Parathyroid adenoma (tissue), 2 donors: Measurements from ENCODE around the gene RHCE.
"Not testable (repeated sequence)": the region's sequence is repeated elsewhere in the genome, so short reads cannot be mapped to it uniquely, and the experiment has no call there.

ENCODE experiments used
- H2AFZ ChIP-seq: fragments of 300-600 bp; sonication (generic); one replicate; pipeline ENCODE4 v1.7.0; 2017; ENCODE audit warnings: antibody characterized with exemption, mild to moderate bottlenecking
- H3K27ac ChIP-seq: fragments of 300-600 bp; sonication (generic); one replicate; pipeline ENCODE4 v1.7.0; 2017
- H3K27me3 ChIP-seq: fragments of 300-600 bp; sonication (generic); one replicate; pipeline ENCODE4 v1.7.0; 2017; ENCODE audit warnings: low read length; ENCODE audit not compliant: control insufficient read depth, insufficient read depth
- H3K36me3 ChIP-seq: fragments of 300-600 bp; sonication (generic); one replicate; pipeline ENCODE4 v1.7.0; 2017; ENCODE audit warnings: low read length; ENCODE audit not compliant: control insufficient read depth, insufficient read depth
- H3K4me1 ChIP-seq: fragments of 300-600 bp; sonication (generic); one replicate; pipeline ENCODE4 v1.7.0; 2017; ENCODE audit warnings: control low read depth
- H3K4me2 ChIP-seq: fragments of 300-600 bp; sonication (generic); one replicate; pipeline ENCODE4 v1.7.0; 2017; ENCODE audit warnings: low read length
- H3K4me3 ChIP-seq: fragments of 300-600 bp; sonication (generic); one replicate; pipeline ENCODE4 v1.7.0; 2017; ENCODE audit warnings: low read depth, low read length
- H3K79me2 ChIP-seq: fragments of 300-600 bp; sonication (generic); one replicate; pipeline ENCODE4 v1.7.0; 2017; ENCODE audit warnings: control low read depth
- H3K9ac ChIP-seq: fragments of 300-600 bp; sonication (generic); one replicate; pipeline ENCODE4 v1.7.0; 2017; ENCODE audit warnings: mild to moderate bottlenecking
- H3K9me3 ChIP-seq: fragments of 300-600 bp; sonication (generic); one replicate; pipeline ENCODE4 v1.7.0; 2017; ENCODE audit warnings: low read length; ENCODE audit not compliant: control insufficient read depth
- CTCF ChIP-seq: fragments of 300-600 bp; sonication (generic); IDR thresholded peaks from one replicate; pipeline ENCODE4 v1.7.0; 2017; ENCODE audit warnings: antibody characterized with exemption, mild to moderate bottlenecking
- donor health status: primary hyperparathyroidism.

RHCE gene

DNA sequence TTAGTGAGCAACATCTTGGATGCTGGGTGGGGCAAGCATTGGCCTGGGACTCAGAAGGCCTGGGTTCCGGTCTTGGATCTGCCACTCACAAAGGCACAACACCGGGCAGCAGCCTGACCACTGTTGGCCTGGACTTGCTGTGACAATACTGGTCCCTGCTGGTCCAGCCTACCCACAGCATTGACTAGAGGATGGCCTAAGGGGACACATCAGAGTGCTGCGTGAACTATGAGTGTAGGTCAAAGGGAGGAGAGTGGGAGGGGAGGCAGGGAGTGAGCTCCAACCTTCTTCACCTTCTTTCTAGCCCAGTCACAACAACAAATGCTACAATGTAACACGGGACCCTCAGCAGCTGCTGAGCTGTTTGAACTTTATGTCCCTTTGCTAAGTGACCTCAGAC, 51.4 kb downstream of the RHCE start:
- Histone ChIP-seq H3K4me3 (no peak overlapping the region), H2AFZ (no peak overlapping the region), H3K27me3 (no peaks in the 10 kb centered on the region), H3K79me2 (no peaks in the 10 kb centered on the region), H3K9me3 (no peaks in the 10 kb centered on the region), H3K27ac (no peak overlapping the region), H3K9ac (no peak overlapping the region), H3K4me1 (no peaks in the 10 kb centered on the region), H3K4me2 (no peak overlapping the region), H3K36me3 (no peaks in the 10 kb centered on the region)
- TF ChIP-seq CTCF, result no peak

DNA sequence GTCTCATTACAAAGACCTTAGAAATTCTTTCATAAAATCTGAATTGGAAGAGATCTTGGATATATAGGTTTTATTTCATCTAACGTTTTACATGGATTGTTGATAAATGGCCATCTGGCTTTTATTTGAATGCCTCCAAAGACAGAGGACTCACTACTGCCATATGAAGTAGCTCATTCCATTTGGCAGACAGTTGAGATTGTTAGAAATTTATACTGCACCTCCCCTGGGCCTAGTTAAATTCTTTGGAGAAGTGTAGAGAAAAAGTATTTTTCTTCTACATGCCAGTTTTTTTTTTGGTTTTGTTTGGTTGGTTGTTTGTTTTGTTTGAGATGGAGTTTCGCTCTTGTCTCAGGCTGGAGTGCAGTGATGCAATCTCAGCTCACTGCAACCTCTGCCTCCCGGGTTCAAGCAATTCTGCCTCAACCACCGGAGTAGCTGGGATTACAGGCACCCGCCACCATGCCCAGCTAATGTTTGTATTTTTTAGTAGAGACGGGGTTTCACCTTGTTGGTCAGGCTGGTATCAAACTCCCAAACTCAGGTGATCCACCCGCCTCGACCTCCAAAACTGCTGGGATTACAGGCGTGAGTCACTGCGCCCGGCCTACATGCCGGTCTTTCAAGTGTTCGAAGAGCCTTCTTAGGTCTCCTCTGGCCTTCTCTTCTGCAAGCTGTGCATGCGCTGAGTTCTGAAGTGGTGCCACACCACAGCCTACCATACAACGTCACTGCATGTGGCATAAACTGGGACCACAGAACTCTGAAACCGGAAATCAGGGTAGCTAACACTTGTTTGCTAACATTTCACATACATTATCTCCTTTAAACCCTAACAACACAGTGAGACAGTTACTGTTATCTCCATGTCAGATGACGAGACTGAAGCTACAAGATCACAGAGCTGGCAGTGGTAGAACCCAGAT, 57.7 kb downstream of the RHCE start:
- H3K36me3 ChIP-seq, H3K79me2 ChIP-seq, H3K27me3 ChIP-seq, H3K4me2 ChIP-seq, H2AFZ ChIP-seq, H3K9me3 ChIP-seq, H3K4me1 ChIP-seq, H3K9ac ChIP-seq, H3K27ac ChIP-seq, H3K4me3 ChIP-seq: not testable (repeated sequence)

DNA sequence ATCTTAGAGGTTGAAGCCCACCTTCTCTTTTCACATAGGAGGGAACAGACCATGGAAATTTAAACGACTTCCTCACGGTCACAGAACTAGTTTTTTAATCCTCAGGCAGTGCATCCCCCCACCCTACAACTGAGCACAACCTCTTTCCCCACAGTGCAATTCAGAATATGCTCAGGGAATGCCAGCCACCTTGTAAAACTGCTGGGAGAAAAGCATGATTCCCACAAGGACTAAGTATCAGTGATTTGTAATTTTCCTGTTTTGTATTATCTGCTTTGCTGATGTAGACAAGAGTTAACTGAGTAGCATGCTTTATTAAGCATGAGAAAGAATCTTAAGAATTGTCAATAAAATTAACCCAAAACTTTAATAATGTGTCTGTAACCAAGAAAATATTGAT, 58.7 kb downstream of the RHCE start:
- no peaks in the 10 kb centered on the region for H3K9me3 ChIP-seq
- no peak overlapping the region for H3K4me2 ChIP-seq
- no peaks in the 10 kb centered on the region for H3K27me3 ChIP-seq
- H3K4me1 ChIP-seq, result no peaks in the 10 kb centered on the region
- H3K4me3 ChIP-seq, result no peak overlapping the region
- H3K36me3 ChIP-seq, result no peaks in the 10 kb centered on the region
- H3K9ac ChIP-seq, result no peak overlapping the region
- no peaks in the 10 kb centered on the region for H3K79me2 ChIP-seq
- TF ChIP-seq CTCF, result no peak
- no peak overlapping the region for H2AFZ ChIP-seq
- no peak overlapping the region for H3K27ac ChIP-seq

GRCh38 chr1:25360596-25361581, 59.7 kb downstream of the RHCE start:
- no peak for TF ChIP-seq CTCF
- H3K27me3 ChIP-seq, result no peaks in the 10 kb centered on the region
- no peaks in the 10 kb centered on the region for H3K79me2 ChIP-seq
- no peaks in the 10 kb centered on the region for H3K4me1 ChIP-seq
- H3K27ac ChIP-seq, result no peak overlapping the region
- no peak overlapping the region for H3K9ac ChIP-seq
- no peak overlapping the region for H2AFZ ChIP-seq
- no peak overlapping the region for H3K4me3 ChIP-seq
- no peak overlapping the region for H3K4me2 ChIP-seq
- H3K36me3 ChIP-seq, result no peaks in the 10 kb centered on the region
- H3K9me3 ChIP-seq, result no peaks in the 10 kb centered on the region

- no peak overlapping the region for H3K4me3 ChIP-seq
- no peaks in the 10 kb centered on the region for H3K4me1 ChIP-seq
- no peak overlapping the region for H3K9ac ChIP-seq
- no peak overlapping the region for H3K27ac ChIP-seq
- no peak overlapping the region for H3K4me2 ChIP-seq
- H3K27me3 ChIP-seq, result no peaks in the 10 kb centered on the region
- H2AFZ ChIP-seq, result no peak overlapping the region
- H3K9me3 ChIP-seq, result no peaks in the 10 kb centered on the region
- no peaks in the 10 kb centered on the region for H3K79me2 ChIP-seq
- no peaks in the 10 kb centered on the region for H3K36me3 ChIP-seq
- no peak for TF ChIP-seq CTCF
Measured at GRCh38 chr1:25356848-25357247, 63.8 kb downstream of the RHCE start.
